ENCODE measurements around the gene FOXN3. TPM values are rescaled to one million over a fixed set of nuclear protein-coding genes. Genes with fewer than 3 reads are reported as not detected.
A peak's percentile ranks its signal among the peaks of the same experiment; 100 is the strongest.

The FOXN3 gene
- total and polyA plus RNA-seq, 10 of the 15 experiments (the other 5 are each of a cell fraction or from before 2014, with no cell fraction given): 4.5 to 68.9 (median 29.7) TPM

- POLR2A ChIA-PET: interaction anchor here (0.6 to 1.7 kb wide), 4 partner anchors 10 to 35 kb away, joined by 3 to 7 read pairs (median 6); no protein-coding TSS in a partner anchor
- in situ Hi-C loops (cut with MboI): no loop called here
- no TSS peak for BruUV-seq (replicated peaks)
- TF ChIP-seq EGR1 (IDR thresholded peaks at IDR 0.05; ENCODE audit: borderline replicate concordance in 1 of 2, low read depth in 2 of 2, low read length in 2 of 2) (no peak), ATF2 (IDR thresholded peaks at IDR 0.05; ENCODE audit: low read length) (no peak), HDAC6 (IDR thresholded peaks at IDR 0.05; ENCODE audit: unreplicated experiment) (no peak), ASH2L (IDR thresholded peaks at IDR 0.05; ENCODE audit: borderline replicate concordance, low read depth) (no peak), ZBTB4 (CRISPR knock-in tag; IDR thresholded peaks at IDR 0.05) (no peak), HDAC2 (IDR thresholded peaks at IDR 0.05) (no peak), ZNF24 (IDR thresholded peaks at IDR 0.05) (no peak), PRDM15 (CRISPR knock-in tag; IDR thresholded peaks at IDR 0.05) (no peak), GABPA (IDR thresholded peaks at IDR 0.05; ENCODE audit: low read depth) (no peak), BHLHE40 (IDR thresholded peaks at IDR 0.05; ENCODE audit: borderline replicate concordance in 1 of 2, low read depth in 2 of 2, low read length in 1 of 2) (no peak)
Observed at GRCh38 chr14:89352976-89353765, 63.9 kb downstream of the FOXN3 start.

More at GRCh38 chr14:89352976-89353765, 63.9 kb downstream of the FOXN3 start:
- Histone ChIP-seq H3K4me1 (ENCODE audit: control insufficient read depth, insufficient read depth, low read length) (peaks cover 24% of the 10 kb centered on the region), H3K9me3 (replicated peaks; ENCODE audit: control insufficient read depth, insufficient read depth, low read length) (no peaks in the 10 kb centered on the region; the same call in 2 of the 3 replicates), H3K4me3 (no peak overlapping the region), H2AFZ (ENCODE audit: control insufficient read depth, low read depth, low read length) (no peak overlapping the region), H3K4me2 (ENCODE audit: control insufficient read depth, insufficient read depth) (no peak overlapping the region), H4K20me1 (ENCODE audit: control insufficient read depth, insufficient read depth) (no peaks in the 10 kb centered on the region), H3K36me3 (ENCODE audit: control insufficient read depth in 2 of 2, insufficient read depth in 2 of 2, low read length in 1 of 2) (peaks cover 2 to 19% of the 10 kb centered on the region in 2 experiments), H3K79me2 (ENCODE audit: control insufficient read depth, insufficient read depth, low read length) (peaks cover 35% of the 10 kb centered on the region), H3K9ac (ENCODE audit: control insufficient read depth, insufficient read depth, low read length) (no peak overlapping the region), H3K27me3 (replicated peaks in 1 of 2; ENCODE audit: control insufficient read depth in 2 of 2, insufficient read depth in 2 of 2, low read length in 1 of 2) (no peaks in the 10 kb centered on the region), H3K27ac (ENCODE audit: control insufficient read depth, insufficient read depth) (peak overlapping the region; percentile 4)
- RAD21 ChIA-PET (ENCODE audit: unreplicated experiment): interaction anchor here (1.3 to 3.6 kb wide), 5 partner anchors 12 to 76 kb away, joined by 3 to 25 read pairs (median 6); no protein-coding TSS in a partner anchor
- CTCF ChIA-PET: interaction anchor here (0.7 to 2.8 kb wide), 5 partner anchors 11 to 46 kb away, joined by 3 to 13 read pairs (median 6); no protein-coding TSS in a partner anchor
- FAIRE-seq: no peak
- SMC1A ChIA-PET (ENCODE audit: uncharacterized antibody, unreplicated experiment): interaction anchor here (0.8 to 5.4 kb wide), 13 partner anchors 10 to 165 kb away, joined by 3 to 51 read pairs (median 4); no protein-coding TSS in a partner anchor
- no peak for ATAC-seq
- DNase-seq (ENCODE audit: low read depth, low spot score): no peak
- intact Hi-C loops (cut with micrococcal nuclease; ENCODE audit: unreplicated experiment): loop anchor here (1.0 kb wide), 1 partner anchor 12 kb away; no protein-coding TSS in a partner anchor
- 79% methylated on average over 6 of the region's 6 CpGs for WGBS (ENCODE audit: insufficient coverage, insufficient replicate concordance, low lambda C conversion rate, missing lambda C conversion rate)
